A673 (cell line): Measurements from ENCODE around the gene FZD7.

Source experiments
- EZH2 ChIP-seq: fragments of 200-600 bp; sonication (generic); IDR thresholded peaks from 2 replicates; pipeline ENCODE4 v1.6.1; 2017; ENCODE audit warnings: borderline replicate concordance, low read depth, mild to moderate bottlenecking, mixed read lengths, antibody characterized with exemption, low read length; ENCODE audit not compliant: poor library complexity, severe bottlenecking
- TF ChIP-seq, protein P1 (sequence below): fragments of 300-800, 200-600 bp; sonication (generic); conservative IDR thresholded peaks from 2 replicates; pipeline ENCODE4 v1.5.1; 2017; ENCODE audit warnings: low read depth, mild to moderate bottlenecking, antibody characterized with exemption, low read length, moderate library complexity, mixed read lengths

DNA sequence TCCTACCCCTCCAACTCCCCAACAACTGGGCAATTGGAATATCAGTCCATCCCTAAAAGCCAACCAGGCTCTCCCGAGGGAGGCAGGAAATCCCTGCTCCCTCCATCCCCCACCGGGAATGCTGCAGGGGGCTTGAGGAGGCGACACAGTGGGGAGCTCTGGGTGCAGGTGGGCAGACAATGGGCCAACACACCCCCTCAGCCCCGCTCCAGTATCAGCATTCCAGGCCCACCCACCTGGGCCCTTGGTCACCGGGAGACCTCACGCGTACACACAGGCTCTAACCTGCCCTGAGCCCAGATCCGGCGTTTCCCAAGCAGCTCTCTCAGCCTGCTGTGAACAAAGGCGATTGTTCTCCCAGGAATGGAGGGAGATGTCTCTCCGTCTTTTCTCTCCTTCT lies 37.6 kb upstream of the FZD7 start:
- TF ChIP-seq, protein P1, sequence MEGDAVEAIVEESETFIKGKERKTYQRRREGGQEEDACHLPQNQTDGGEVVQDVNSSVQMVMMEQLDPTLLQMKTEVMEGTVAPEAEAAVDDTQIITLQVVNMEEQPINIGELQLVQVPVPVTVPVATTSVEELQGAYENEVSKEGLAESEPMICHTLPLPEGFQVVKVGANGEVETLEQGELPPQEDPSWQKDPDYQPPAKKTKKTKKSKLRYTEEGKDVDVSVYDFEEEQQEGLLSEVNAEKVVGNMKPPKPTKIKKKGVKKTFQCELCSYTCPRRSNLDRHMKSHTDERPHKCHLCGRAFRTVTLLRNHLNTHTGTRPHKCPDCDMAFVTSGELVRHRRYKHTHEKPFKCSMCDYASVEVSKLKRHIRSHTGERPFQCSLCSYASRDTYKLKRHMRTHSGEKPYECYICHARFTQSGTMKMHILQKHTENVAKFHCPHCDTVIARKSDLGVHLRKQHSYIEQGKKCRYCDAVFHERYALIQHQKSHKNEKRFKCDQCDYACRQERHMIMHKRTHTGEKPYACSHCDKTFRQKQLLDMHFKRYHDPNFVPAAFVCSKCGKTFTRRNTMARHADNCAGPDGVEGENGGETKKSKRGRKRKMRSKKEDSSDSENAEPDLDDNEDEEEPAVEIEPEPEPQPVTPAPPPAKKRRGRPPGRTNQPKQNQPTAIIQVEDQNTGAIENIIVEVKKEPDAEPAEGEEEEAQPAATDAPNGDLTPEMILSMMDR = no peak
- TF ChIP-seq EZH2 = no peak
